HepG2 (cell line): ENCODE data around the gene TECPR1. TPM values are rescaled to one million over a fixed set of nuclear protein-coding genes. Genes with fewer than 3 reads are reported as not detected.

Source experiments
- AGO1 ChIP-seq: fragments of 200-400 bp; formaldehyde crosslinking; IDR thresholded peaks from 2 replicates; pipeline ENCODE4 v1.6.1; 2017; ENCODE audit warnings: mild to moderate bottlenecking, low read depth, low read length, moderate library complexity; ENCODE audit not compliant: poor library complexity, severe bottlenecking
- BCL6 ChIP-seq: IDR thresholded peaks from 2 replicates; pipeline ENCODE4 v1.6.1; 2016; ENCODE audit warnings: missing genetic modification reagents, missing compliant biosample characterization
- HIVEP1 ChIP-seq: sonication (generic); formaldehyde crosslinking; IDR thresholded peaks from 2 replicates; pipeline ENCODE4 v1.4.0; 2020; ENCODE audit warnings: mild to moderate bottlenecking, missing genetic modification reagents
- HNRNPL ChIP-seq: fragments of 200-400 bp; formaldehyde crosslinking; IDR thresholded peaks from 2 replicates; pipeline ENCODE4 v1.6.1; 2017; ENCODE audit warnings: mild to moderate bottlenecking, low read depth, low read length
- KAT8 ChIP-seq: IDR thresholded peaks from 2 replicates; pipeline ENCODE4 v1.6.1; 2016; ENCODE audit warnings: missing genetic modification reagents, missing compliant biosample characterization
- MBD4 ChIP-seq: IDR thresholded peaks from 2 replicates; pipeline ENCODE4 v1.6.1; 2012; ENCODE audit warnings: low read length, inconsistent platforms, borderline replicate concordance
- MTF2 ChIP-seq: sonication (generic); formaldehyde crosslinking; IDR thresholded peaks from 2 replicates; pipeline ENCODE4 v1.5.0; 2020; ENCODE audit warnings: missing genetic modification reagents, borderline replicate concordance
- NR1H2 ChIP-seq: sonication (generic); formaldehyde crosslinking; IDR thresholded peaks from 2 replicates; pipeline ENCODE4 v1.8.1; 2022; ENCODE audit warnings: low read depth, missing genetic modification reagents, borderline replicate concordance
- PHF21A ChIP-seq: sonication (generic); formaldehyde crosslinking; IDR thresholded peaks from 2 replicates; pipeline ENCODE4 v1.5.0; 2020; ENCODE audit warnings: mild to moderate bottlenecking, missing genetic modification reagents
- SMAD1 ChIP-seq: sonication (generic); formaldehyde crosslinking; IDR thresholded peaks from 2 replicates; pipeline ENCODE4 v1.4.0; 2020; ENCODE audit warnings: missing genetic modification reagents, low read depth, mild to moderate bottlenecking, borderline replicate concordance
- SOX6 ChIP-seq, 2 experiments: fragments of 450-650 bp in 1 of 2; sonication (generic) in 1 of 2; formaldehyde crosslinking in 1 of 2; IDR thresholded peaks; 2 replicates each; pipeline versions ENCODE4 v1.4.0 to v1.6.1; 2017 to 2020; ENCODE audit warnings: antibody characterized with exemption in 1 of 2, mild to moderate bottlenecking in 1 of 2, missing genetic modification reagents in 1 of 2
- SP2 ChIP-seq: sonication (generic); formaldehyde crosslinking; IDR thresholded peaks from 2 replicates; pipeline ENCODE4 v1.5.1; 2020; ENCODE audit warnings: mild to moderate bottlenecking, missing genetic modification reagents
- THAP11 ChIP-seq: IDR thresholded peaks from 2 replicates; pipeline ENCODE4 v1.6.1; 2016; ENCODE audit warnings: missing biosample characterization, missing genetic modification reagents
- ZFAT ChIP-seq: sonication (generic); formaldehyde crosslinking; conservative IDR thresholded peaks from 2 replicates; pipeline ENCODE4 v1.8.1; 2023; ENCODE audit warnings: missing genetic modification reagents, inconsistent platforms
- ZMYM3 ChIP-seq: sonication (generic); formaldehyde crosslinking; IDR thresholded peaks from 2 replicates; pipeline ENCODE4 v1.5.1; 2020; ENCODE audit warnings: mild to moderate bottlenecking, missing genetic modification reagents
- ZNF3 ChIP-seq: IDR thresholded peaks from 2 replicates; pipeline ENCODE4 v1.7.0; 2017; ENCODE audit warnings: inconsistent platforms
- ZNF572 ChIP-seq: sonication (generic); formaldehyde crosslinking; IDR thresholded peaks from 2 replicates; pipeline ENCODE4 v1.5.1; 2020; ENCODE audit warnings: mild to moderate bottlenecking, missing genetic modification reagents
- ZNF75D ChIP-seq: sonication (generic); formaldehyde crosslinking; IDR thresholded peaks from 2 replicates; pipeline ENCODE4 v1.8.1; 2023; ENCODE audit warnings: missing genetic modification reagents, mild to moderate bottlenecking, borderline replicate concordance
- ZNF790 ChIP-seq: sonication (generic); formaldehyde crosslinking; IDR thresholded peaks from 2 replicates; pipeline ENCODE4 v1.8.0; 2022; ENCODE audit warnings: missing genetic modification reagents, mild to moderate bottlenecking, borderline replicate concordance
- polyA plus RNA-seq, 8 experiments: library from polyadenylated mRNA; depleted of rRNA in 3 of 8; stranded (reverse) in 7 of 8; unstranded in 1 of 8; fragments of >200 nt; fragmentation: Illumina TruSeq in 4 of 8; extraction: Trizol in 4 of 8; gene quantifications; 2 replicates each; pipeline versions ENCODE4 v1.2.1 to v1.2.3, GENCODE V29; 2011 to 2016; ENCODE audit warnings: low read depth in 4 of 8, missing spikeins in 1 of 8, mixed read lengths in 1 of 8; ENCODE audit not compliant: insufficient read depth in 1 of 8
- total RNA-seq, 5 experiments: library from RNA; depleted of rRNA; stranded (reverse); fragments of >200 nt; fragmentation: Illumina TruSeq; extraction: Trizol; gene quantifications; 2 replicates each; pipeline ENCODE4 v1.2.3, GENCODE V29; 2016; ENCODE audit warnings: low read depth in 1 of 5
- TF ChIP-seq, protein P1 (sequence below): sonication (generic); formaldehyde crosslinking; IDR thresholded peaks from 2 replicates; pipeline ENCODE4 v1.5.0; 2020; ENCODE audit warnings: missing genetic modification reagents
- TF ChIP-seq, protein P2 (sequence below): sonication (generic); formaldehyde crosslinking; IDR thresholded peaks from 2 replicates; pipeline ENCODE4 v1.4.0; 2020; ENCODE audit warnings: missing genetic modification reagents
- TF ChIP-seq, protein P3 (sequence below): sonication (generic); formaldehyde crosslinking; IDR thresholded peaks from 2 replicates; pipeline ENCODE4 v1.4.0; 2020; ENCODE audit warnings: low read depth, mild to moderate bottlenecking, missing genetic modification reagents
- TF ChIP-seq, protein P4 (sequence below): sonication (generic); formaldehyde crosslinking; IDR thresholded peaks from 2 replicates; pipeline ENCODE4 v1.5.1; 2020; ENCODE audit warnings: missing genetic modification reagents, mild to moderate bottlenecking, borderline replicate concordance
- TF ChIP-seq, protein P5 (sequence below): sonication (generic); formaldehyde crosslinking; IDR thresholded peaks from 2 replicates; pipeline ENCODE4 v1.5.1; 2020; ENCODE audit warnings: mild to moderate bottlenecking, moderate library complexity, missing genetic modification reagents

TECPR1 gene
- total and polyA plus RNA-seq, 2 of the 13 experiments (the other 11 are each of a cell fraction or from before 2014, with no cell fraction given): 2.3 to 6.3 TPM

DNA sequence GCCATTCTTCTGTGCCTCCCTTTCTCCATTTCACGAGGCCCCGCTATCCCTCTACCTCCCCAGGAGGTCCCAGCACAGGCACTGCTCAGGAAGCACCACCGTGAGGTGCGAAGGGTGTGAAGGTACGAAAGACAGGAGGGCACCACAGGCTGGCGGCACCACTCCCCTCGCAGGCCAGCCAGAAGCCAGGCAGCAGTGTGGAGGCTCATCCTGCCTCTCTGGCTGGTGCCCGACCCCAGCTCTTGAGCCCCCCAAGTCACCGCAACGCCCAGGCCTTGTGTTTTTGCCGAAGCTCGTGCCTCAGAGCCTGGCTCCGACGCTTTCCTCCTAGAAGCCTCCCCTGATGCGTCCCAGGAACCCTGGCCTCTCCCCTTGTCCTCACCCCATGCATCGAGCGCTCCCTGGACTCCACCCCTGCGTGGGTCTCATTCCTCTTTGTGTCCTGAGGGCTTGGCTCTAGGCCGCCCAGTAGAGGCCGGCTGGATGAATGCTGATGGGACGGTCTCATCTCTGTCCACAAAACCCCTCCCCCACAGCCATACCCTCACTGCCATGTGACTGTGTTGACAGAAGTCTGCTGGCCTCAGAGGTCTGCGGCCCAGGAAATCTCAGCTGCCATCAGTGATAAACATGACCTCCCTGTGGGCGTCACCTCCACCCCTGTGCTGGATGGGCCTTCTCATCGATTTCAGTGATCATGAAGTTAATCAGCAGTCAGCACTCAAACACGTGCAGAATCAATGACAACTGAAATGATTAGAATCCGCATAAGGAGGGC, 48.8 kb upstream of the TECPR1 start (continued):
- TF ChIP-seq MTF2 (CRISPR knock-in tag) (no peak), KAT8 (CRISPR knock-in tag) (peak; percentile 62; the same call in 1 of the 2 replicates), BCL6 (CRISPR knock-in tag) (peak; percentile 84), ZNF3 (CRISPR knock-in tag) (no peak), HNRNPL (no peak), ZNF572 (CRISPR knock-in tag) (no peak), ZNF790 (no peak), THAP11 (CRISPR knock-in tag) (peak; percentile 39; the same call in 1 of the 2 replicates), SP2 (CRISPR knock-in tag) (no peak), AGO1 (no peak), SOX6 (IDR thresholded peaks at IDR 0.05) (no peak), SOX6 (CRISPR knock-in tag; IDR thresholded peaks at IDR 0.05) (peak; percentile 85), ZNF75D (CRISPR knock-in tag) (no peak), SMAD1 (CRISPR knock-in tag) (no peak), HIVEP1 (CRISPR knock-in tag) (no peak), PHF21A (peak; percentile 98), ZMYM3 (no peak), ZFAT (CRISPR knock-in tag) (no peak), NR1H2 (no peak), MBD4 (no peak)
- TF ChIP-seq, protein P1, sequence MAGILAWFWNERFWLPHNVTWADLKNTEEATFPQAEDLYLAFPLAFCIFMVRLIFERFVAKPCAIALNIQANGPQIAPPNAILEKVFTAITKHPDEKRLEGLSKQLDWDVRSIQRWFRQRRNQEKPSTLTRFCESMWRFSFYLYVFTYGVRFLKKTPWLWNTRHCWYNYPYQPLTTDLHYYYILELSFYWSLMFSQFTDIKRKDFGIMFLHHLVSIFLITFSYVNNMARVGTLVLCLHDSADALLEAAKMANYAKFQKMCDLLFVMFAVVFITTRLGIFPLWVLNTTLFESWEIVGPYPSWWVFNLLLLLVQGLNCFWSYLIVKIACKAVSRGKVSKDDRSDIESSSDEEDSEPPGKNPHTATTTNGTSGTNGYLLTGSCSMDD (CRISPR knock-in tag): no peak
- TF ChIP-seq, protein P2, sequence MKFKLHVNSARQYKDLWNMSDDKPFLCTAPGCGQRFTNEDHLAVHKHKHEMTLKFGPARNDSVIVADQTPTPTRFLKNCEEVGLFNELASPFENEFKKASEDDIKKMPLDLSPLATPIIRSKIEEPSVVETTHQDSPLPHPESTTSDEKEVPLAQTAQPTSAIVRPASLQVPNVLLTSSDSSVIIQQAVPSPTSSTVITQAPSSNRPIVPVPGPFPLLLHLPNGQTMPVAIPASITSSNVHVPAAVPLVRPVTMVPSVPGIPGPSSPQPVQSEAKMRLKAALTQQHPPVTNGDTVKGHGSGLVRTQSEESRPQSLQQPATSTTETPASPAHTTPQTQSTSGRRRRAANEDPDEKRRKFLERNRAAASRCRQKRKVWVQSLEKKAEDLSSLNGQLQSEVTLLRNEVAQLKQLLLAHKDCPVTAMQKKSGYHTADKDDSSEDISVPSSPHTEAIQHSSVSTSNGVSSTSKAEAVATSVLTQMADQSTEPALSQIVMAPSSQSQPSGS (CRISPR knock-in tag): peak; percentile 67
- TF ChIP-seq, protein P3, sequence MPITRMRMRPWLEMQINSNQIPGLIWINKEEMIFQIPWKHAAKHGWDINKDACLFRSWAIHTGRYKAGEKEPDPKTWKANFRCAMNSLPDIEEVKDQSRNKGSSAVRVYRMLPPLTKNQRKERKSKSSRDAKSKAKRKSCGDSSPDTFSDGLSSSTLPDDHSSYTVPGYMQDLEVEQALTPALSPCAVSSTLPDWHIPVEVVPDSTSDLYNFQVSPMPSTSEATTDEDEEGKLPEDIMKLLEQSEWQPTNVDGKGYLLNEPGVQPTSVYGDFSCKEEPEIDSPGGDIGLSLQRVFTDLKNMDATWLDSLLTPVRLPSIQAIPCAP (CRISPR knock-in tag): no peak
- TF ChIP-seq, protein P4, sequence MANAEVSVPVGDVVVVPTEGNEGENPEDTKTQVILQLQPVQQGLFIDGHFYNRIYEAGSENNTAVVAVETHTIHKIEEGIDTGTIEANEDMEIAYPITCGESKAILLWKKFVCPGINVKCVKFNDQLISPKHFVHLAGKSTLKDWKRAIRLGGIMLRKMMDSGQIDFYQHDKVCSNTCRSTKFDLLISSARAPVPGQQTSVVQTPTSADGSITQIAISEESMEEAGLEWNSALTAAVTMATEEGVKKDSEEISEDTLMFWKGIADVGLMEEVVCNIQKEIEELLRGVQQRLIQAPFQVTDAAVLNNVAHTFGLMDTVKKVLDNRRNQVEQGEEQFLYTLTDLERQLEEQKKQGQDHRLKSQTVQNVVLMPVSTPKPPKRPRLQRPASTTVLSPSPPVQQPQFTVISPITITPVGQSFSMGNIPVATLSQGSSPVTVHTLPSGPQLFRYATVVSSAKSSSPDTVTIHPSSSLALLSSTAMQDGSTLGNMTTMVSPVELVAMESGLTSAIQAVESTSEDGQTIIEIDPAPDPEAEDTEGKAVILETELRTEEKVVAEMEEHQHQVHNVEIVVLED (CRISPR knock-in tag): no peak
- TF ChIP-seq, protein P5, sequence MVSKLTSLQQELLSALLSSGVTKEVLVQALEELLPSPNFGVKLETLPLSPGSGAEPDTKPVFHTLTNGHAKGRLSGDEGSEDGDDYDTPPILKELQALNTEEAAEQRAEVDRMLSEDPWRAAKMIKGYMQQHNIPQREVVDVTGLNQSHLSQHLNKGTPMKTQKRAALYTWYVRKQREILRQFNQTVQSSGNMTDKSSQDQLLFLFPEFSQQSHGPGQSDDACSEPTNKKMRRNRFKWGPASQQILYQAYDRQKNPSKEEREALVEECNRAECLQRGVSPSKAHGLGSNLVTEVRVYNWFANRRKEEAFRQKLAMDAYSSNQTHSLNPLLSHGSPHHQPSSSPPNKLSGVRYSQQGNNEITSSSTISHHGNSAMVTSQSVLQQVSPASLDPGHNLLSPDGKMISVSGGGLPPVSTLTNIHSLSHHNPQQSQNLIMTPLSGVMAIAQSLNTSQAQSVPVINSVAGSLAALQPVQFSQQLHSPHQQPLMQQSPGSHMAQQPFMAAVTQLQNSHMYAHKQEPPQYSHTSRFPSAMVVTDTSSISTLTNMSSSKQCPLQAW (CRISPR knock-in tag): peak; percentile 72; the same call in 1 of the 2 replicates
